Effector CD4-positive, alpha-beta T cell (primary cell): ENCODE measurements around the gene SCAP.

ENCODE experiments used
- DNase-seq: peaks from one replicate; pipeline ENCODE4 v3.0.0-alpha.2; 2020

SCAP gene

GRCh38 chr3:47430606-47431005, 45.1 kb downstream of the SCAP start:
- no peak for DNase-seq

- DNase-seq, result no peak
Measured at GRCh38 chr3:47429476-47430270, 46.1 kb downstream of the SCAP start.

- DNase-seq, result no peak
Measured at GRCh38 chr3:47428662-47429061, 47.1 kb downstream of the SCAP start.

GRCh38 chr3:47427866-47428265, 47.9 kb downstream of the SCAP start:
- no peak for DNase-seq

GRCh38 chr3:47425959-47426358, 49.8 kb downstream of the SCAP start:
- DNase-seq, result no peak

- DNase-seq, result no peak
Measured at GRCh38 chr3:47425383-47425778, 50.4 kb downstream of the SCAP start.

GRCh38 chr3:47424434-47425382, 51.0 kb downstream of the SCAP start:
- DNase-seq, result no peak

GRCh38 chr3:47423548-47424145, 52.1 kb downstream of the SCAP start:
- no peak for DNase-seq

- no peak for DNase-seq
Measured at GRCh38 chr3:47422743-47423142, 53.0 kb downstream of the SCAP start.

GRCh38 chr3:47421741-47422649, 53.7 kb downstream of the SCAP start:
- no peak for DNase-seq

- peak; percentile 84 for DNase-seq
Measured at GRCh38 chr3:47420511-47421484, 54.9 kb downstream of the SCAP start.

GRCh38 chr3:47420044-47420430, 55.7 kb downstream of the SCAP start:
- no peak for DNase-seq

GRCh38 chr3:47419083-47420043, 56.4 kb downstream of the SCAP start:
- no peak for DNase-seq

- DNase-seq, result no peak
Measured at GRCh38 chr3:47418167-47419082, 57.3 kb downstream of the SCAP start.

- DNase-seq, result no peak
Measured at GRCh38 chr3:47416041-47416440, 59.7 kb downstream of the SCAP start.

GRCh38 chr3:47414666-47415587, 60.8 kb downstream of the SCAP start:
- no peak for DNase-seq

GRCh38 chr3:47414161-47414564, 61.6 kb downstream of the SCAP start:
- DNase-seq, result no peak

GRCh38 chr3:47413751-47414150, 62.0 kb downstream of the SCAP start:
- DNase-seq, result no peak
